C4-2B (cell line): ENCODE results near the gene TNFAIP8.

Source experiments
- H3K27ac ChIP-seq: fragments of 450-650 bp; 2 replicates; pipeline ENCODE4 v1.5.1; 2017
- ZFX ChIP-seq: fragments of 450-650 bp; IDR thresholded peaks from 2 replicates; pipeline ENCODE4 v1.6.1; 2017
- TF ChIP-seq, protein P1 (sequence below): fragments of 450-650 bp; conservative IDR thresholded peaks from 2 replicates; pipeline ENCODE4 v1.5.1; 2017; ENCODE audit warnings: mild to moderate bottlenecking

TNFAIP8 gene

GRCh38 chr5:119396030-119396664 lies 40.3 kb downstream of the TNFAIP8 start:
- no peak overlapping the region for H3K27ac ChIP-seq
- TF ChIP-seq, protein P1, sequence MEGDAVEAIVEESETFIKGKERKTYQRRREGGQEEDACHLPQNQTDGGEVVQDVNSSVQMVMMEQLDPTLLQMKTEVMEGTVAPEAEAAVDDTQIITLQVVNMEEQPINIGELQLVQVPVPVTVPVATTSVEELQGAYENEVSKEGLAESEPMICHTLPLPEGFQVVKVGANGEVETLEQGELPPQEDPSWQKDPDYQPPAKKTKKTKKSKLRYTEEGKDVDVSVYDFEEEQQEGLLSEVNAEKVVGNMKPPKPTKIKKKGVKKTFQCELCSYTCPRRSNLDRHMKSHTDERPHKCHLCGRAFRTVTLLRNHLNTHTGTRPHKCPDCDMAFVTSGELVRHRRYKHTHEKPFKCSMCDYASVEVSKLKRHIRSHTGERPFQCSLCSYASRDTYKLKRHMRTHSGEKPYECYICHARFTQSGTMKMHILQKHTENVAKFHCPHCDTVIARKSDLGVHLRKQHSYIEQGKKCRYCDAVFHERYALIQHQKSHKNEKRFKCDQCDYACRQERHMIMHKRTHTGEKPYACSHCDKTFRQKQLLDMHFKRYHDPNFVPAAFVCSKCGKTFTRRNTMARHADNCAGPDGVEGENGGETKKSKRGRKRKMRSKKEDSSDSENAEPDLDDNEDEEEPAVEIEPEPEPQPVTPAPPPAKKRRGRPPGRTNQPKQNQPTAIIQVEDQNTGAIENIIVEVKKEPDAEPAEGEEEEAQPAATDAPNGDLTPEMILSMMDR, result no peak
- no peak for TF ChIP-seq ZFX

DNA sequence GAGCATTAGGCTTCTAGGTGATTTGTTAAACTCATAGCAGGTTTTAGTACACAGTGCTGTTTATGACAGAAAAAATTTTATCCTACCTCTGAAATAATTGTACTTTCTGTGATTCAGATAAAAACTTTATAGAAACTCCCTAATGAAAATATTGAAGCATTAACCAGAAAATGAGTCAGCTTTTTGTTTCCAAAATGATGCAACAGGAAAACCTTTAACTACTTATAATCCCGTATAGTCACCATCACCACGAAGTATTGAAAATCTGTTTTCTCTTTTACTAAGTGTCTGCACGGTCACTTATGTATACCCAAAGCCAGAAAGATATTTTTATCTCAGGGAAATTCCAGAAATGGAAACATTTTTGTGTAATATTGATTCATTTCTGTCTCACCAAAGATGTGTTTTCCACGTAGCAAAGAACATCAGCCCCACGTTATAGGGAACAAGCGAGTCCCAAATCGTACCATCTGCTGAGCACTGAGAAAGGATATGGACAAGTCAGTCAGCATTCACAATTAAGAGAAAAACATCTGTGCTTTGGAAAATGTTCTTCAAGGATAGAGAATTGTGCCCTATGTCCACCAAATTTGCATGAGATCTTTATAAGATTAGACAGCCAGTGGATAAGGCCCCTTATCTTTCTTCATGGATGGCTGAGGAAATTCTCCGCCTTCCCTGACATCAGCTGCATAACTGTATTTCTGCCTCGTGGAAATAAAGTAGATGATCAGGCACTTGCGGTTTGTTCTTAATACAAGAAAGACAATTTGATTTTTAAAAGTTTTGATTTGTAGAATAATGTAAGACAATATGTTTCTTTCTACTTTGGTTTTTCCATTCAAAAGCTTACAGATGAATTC lies 41.9 kb downstream of the TNFAIP8 start:
- TF ChIP-seq ZFX, result no peak
- TF ChIP-seq, protein P1, result no peak
- no peak overlapping the region for H3K27ac ChIP-seq

- H3K27ac ChIP-seq, result no peak overlapping the region
- TF ChIP-seq, protein P1, result no peak
- TF ChIP-seq ZFX, result no peak
Measured at GRCh38 chr5:119398727-119399466, 43.1 kb downstream of the TNFAIP8 start.

DNA sequence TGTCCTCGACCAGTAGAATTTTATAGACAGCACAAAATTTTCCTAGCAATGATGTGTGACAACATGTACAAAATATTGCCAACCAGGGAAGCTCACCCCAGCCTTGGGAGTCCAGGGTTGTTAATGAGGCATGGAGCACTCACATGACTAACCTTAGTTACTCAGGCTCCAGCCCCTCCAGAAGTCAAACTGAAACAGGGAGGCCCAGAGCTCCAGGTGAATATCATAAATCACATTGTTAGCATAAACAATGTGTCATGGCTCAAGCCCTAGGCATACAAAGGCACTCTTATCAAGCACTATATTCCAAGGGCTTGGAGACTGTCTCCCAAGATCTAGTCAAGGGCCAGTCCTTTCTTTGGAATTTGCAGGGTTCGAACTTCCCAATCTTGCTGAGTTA lies 44.4 kb downstream of the TNFAIP8 start:
- TF ChIP-seq ZFX, result no peak
- TF ChIP-seq, protein P1, result no peak
- H3K27ac ChIP-seq, result no peak overlapping the region

DNA sequence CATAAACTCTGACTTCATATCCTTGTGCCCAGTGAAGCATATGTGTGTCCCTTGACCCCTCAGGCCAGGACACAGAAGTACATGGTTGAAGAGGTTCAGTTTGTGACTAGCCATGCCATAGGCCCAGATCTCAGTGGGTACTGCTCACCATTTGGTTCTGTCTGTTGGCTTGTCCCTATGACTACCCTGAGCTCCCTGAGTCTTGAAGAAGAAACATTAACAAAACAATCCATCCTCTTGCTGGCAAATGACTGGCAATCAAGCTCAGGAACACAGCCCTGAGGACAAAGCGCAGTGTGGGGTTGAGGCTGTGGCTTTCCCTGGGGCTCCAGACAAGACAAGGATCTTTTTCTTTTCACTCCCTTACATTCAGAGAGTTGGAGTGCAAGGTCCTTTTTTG lies 46.3 kb downstream of the TNFAIP8 start:
- H3K27ac ChIP-seq, result no peak overlapping the region
- TF ChIP-seq ZFX, result no peak
- TF ChIP-seq, protein P1, result no peak

GRCh38 chr5:119402555-119402954 lies 46.7 kb downstream of the TNFAIP8 start:
- H3K27ac ChIP-seq, result no peak overlapping the region
- no peak for TF ChIP-seq ZFX
- TF ChIP-seq, protein P1, result no peak

GRCh38 chr5:119404033-119404432 lies 48.2 kb downstream of the TNFAIP8 start:
- TF ChIP-seq, protein P1, result no peak
- TF ChIP-seq ZFX, result no peak
- H3K27ac ChIP-seq, result no peak overlapping the region
